Measurements from ENCODE around the gene TRIP13.

Gene TRIP13

GRCh38 chr5:943201-943917 lies 50.7 kb downstream of the TRIP13 start:
- no peak for DNase-seq

- DNase-seq = no peak
Measured at GRCh38 chr5:943918-944620, 51.4 kb downstream of the TRIP13 start.

- no peak for DNase-seq
Measured at GRCh38 chr5:944621-944927, 51.9 kb downstream of the TRIP13 start.

- no peak for DNase-seq
Measured at GRCh38 chr5:944992-945685, 52.5 kb downstream of the TRIP13 start.

- DNase-seq = peak; percentile 82
Measured at GRCh38 chr5:945691-946551, 53.2 kb downstream of the TRIP13 start.

GRCh38 chr5:946720-947625 lies 54.3 kb downstream of the TRIP13 start:
- no peak for DNase-seq

- no peak for DNase-seq
Measured at GRCh38 chr5:947626-948471, 55.2 kb downstream of the TRIP13 start.

GRCh38 chr5:948472-949274 lies 56.0 kb downstream of the TRIP13 start:
- no peak for DNase-seq

GRCh38 chr5:949275-949543 lies 56.5 kb downstream of the TRIP13 start:
- no peak for DNase-seq

GRCh38 chr5:949815-950560 lies 57.3 kb downstream of the TRIP13 start:
- no peak for DNase-seq

GRCh38 chr5:951940-952596 lies 59.4 kb downstream of the TRIP13 start:
- DNase-seq = no peak

- no peak for DNase-seq
Measured at GRCh38 chr5:952597-953271, 60.0 kb downstream of the TRIP13 start.

GRCh38 chr5:953535-954449 lies 61.1 kb downstream of the TRIP13 start:
- no peak for DNase-seq

GRCh38 chr5:955886-956761 lies 63.4 kb downstream of the TRIP13 start:
- DNase-seq = no peak

GRCh38 chr5:956941-957747 lies 64.5 kb downstream of the TRIP13 start:
- DNase-seq = no peak

All from RPMI8226 (cell line).